Stimulated activated naive CD8-positive, alpha-beta T cell treated with anti-CD3 and anti-CD28 coated beads, Interleukin-15, Interleukin-2, amounts not matched to agents 100 ng/mL and 50 ng/mL, for 24 hours (primary cell): ENCODE data around the gene USP10.

Source experiments
- H3K27ac Mint-ChIP-seq: one replicate; pipeline ENCODE4 v1.8.0; 2021; ENCODE audit warnings: mild to moderate bottlenecking, mixed read lengths
- H3K27me3 Mint-ChIP-seq: one replicate; pipeline ENCODE4 v1.8.0; 2021; ENCODE audit warnings: mixed read lengths
- H3K36me3 Mint-ChIP-seq: one replicate; pipeline ENCODE4 v1.8.0; 2021; ENCODE audit warnings: low read depth, mixed read lengths
- H3K4me1 Mint-ChIP-seq: one replicate; pipeline ENCODE4 v1.8.0; 2021; ENCODE audit warnings: low read depth, mixed read lengths
- H3K4me3 Mint-ChIP-seq: one replicate; pipeline ENCODE4 v1.8.0; 2021; ENCODE audit warnings: mild to moderate bottlenecking, mixed read lengths
- H3K9me3 Mint-ChIP-seq: one replicate; pipeline ENCODE4 v1.8.0; 2021; ENCODE audit warnings: mixed read lengths

Gene USP10

DNA sequence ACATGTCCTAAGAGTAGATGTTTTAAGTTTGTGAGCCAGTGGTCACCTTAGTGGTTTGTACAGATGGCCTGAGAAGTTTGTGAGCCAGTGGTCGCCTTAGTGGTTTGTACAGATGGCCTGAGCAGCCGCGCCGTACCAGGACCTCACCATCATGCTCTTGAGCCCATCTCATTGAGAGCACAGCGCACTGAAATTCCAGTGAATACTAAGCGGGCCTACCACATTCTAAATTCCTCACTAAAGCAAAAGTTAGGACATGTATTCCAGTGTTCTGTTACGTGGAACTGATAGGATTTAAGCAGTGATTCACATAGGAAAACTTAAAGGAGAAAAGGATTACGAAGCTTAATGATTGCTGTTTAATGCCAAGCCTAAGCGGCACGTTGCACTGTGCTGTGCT is 3.9 kb downstream of the USP10 start:
- Mint-ChIP-seq H3K27ac (no peak overlapping the region), H3K36me3 (peaks cover 40% of the 10 kb centered on the region), H3K4me1 (peaks cover 77% of the 10 kb centered on the region), H3K4me3 (no peak overlapping the region), H3K27me3 (no peaks in the 10 kb centered on the region), H3K9me3 (no peaks in the 10 kb centered on the region)

DNA sequence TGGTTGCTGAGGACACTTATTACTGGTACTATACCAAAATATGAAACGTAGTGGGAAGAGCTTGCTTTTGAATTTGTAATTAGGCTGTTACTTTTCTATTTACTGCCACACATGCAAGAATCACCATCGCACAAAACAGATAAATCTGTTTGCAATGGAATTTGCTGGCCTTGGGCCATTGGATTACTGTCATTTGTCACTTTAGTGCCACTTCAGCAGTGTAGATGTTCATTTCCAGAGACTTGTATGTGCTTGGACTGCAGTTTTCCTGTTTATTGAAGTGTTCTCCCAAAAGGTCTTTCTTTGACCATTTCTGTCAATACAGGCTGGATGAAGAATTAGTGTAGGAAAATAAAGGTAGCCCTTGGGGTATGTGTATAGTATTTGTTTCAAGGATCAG is 4.5 kb downstream of the USP10 start:
- Mint-ChIP-seq H3K27me3 (no peaks in the 10 kb centered on the region), H3K27ac (no peak overlapping the region), H3K4me3 (no peak overlapping the region), H3K36me3 (peaks cover 45% of the 10 kb centered on the region), H3K4me1 (peaks cover 78% of the 10 kb centered on the region), H3K9me3 (no peaks in the 10 kb centered on the region)

DNA sequence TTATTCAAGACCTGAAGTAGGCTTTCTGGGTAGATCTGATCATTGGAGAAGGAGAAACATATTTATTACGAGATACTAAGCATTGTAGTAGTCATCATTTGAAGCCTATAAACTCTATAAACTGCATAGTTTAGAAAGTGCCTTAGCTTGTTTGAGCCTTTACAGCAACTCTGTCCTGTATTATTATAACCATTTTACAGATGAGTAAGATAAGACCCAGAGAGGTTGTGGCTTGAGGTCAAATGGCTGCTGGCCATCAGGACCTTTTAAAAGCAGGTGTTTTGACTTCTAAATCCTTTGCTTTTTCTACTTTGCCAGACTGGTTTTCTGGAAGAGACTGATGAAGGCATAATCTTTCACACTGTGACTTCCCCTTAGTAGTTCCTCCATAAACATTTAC is 7.1 kb downstream of the USP10 start:
- peaks cover 47% of the 10 kb centered on the region for H3K36me3 Mint-ChIP-seq
- no peaks in the 10 kb centered on the region for H3K27me3 Mint-ChIP-seq
- no peaks in the 10 kb centered on the region for H3K9me3 Mint-ChIP-seq
- H3K27ac Mint-ChIP-seq: no peak overlapping the region
- H3K4me3 Mint-ChIP-seq: no peak overlapping the region
- peaks cover 90% of the 10 kb centered on the region for H3K4me1 Mint-ChIP-seq

DNA sequence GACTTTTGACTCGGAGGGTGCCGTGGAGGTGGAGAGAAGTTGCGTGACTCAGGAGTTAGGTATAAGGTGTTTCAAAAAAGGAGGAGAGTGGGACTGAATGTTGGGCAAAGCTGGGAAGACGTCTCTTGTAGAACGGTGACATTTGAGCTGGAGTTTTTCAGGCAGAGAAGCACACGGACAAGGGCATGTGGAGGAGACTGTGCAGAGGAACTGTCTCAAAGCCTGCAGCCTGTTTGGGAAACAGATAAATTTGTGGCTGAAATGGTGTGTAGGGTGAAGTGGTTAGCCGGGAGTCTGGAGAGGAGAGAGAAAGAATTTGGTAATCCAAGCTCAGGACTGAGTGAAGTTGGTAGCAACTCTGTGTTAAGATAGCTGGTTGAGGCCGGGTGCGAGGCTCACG is 9.8 kb downstream of the USP10 start:
- Mint-ChIP-seq H3K27ac (peak overlapping the region; percentile 31), H3K27me3 (no peaks in the 10 kb centered on the region), H3K4me1 (peaks cover 95% of the 10 kb centered on the region), H3K36me3 (peaks cover 34% of the 10 kb centered on the region), H3K9me3 (no peaks in the 10 kb centered on the region), H3K4me3 (no peak overlapping the region)

DNA sequence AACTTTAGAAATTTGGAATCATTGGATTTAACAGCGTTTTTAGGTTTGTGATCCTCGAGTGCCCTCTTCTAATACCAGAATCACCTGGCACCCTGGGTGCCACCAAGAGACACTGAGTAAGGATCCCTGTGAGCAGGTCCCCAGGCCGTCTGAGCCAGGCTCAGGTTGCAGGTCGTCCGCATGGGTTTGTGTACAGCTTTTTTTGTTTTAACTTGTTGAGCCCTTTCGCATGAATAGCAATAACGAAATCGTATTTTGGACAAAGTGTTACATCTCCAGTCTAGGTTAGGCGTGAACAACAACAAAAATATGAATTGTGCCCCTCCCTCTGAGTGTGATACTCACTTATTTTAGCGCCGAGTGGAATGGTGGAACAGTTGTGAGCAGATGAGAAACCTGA is 10.9 kb downstream of the USP10 start:
- H3K4me1 Mint-ChIP-seq: peaks cover 88% of the 10 kb centered on the region
- no peak overlapping the region for H3K4me3 Mint-ChIP-seq
- peaks cover 24% of the 10 kb centered on the region for H3K36me3 Mint-ChIP-seq
- H3K27ac Mint-ChIP-seq: no peak overlapping the region
- H3K27me3 Mint-ChIP-seq: no peaks in the 10 kb centered on the region
- H3K9me3 Mint-ChIP-seq: no peaks in the 10 kb centered on the region

DNA sequence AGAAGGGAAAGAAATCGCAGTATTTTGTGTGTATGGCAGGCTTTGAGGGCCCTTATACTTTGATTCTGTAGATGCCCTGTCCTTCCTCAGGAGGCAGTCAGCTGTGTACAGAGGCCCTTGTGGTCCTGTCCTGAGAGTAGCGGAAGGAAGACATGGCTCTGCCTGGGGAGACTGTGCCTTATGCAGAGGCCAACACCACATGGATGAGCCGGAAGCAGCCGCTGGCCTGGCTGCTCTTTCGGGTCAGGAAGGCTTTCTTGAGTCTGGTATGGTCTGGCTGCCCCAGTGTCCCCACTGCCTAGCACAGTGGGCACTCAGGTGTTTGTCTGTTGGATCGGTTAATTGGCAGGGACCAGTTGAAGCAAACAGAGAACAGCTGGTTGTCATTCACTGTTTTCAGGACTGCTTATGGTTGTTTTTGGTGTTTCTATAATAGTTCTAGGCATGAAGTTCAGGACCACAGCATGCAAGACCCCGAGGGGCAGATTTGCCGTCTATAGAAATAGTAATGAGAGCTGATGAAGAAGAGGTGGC is 12.4 kb downstream of the USP10 start:
- Mint-ChIP-seq H3K9me3 (no peaks in the 10 kb centered on the region), H3K4me3 (no peak overlapping the region), H3K27me3 (no peaks in the 10 kb centered on the region), H3K4me1 (peaks cover 85% of the 10 kb centered on the region), H3K27ac (no peak overlapping the region), H3K36me3 (peaks cover 30% of the 10 kb centered on the region)

DNA sequence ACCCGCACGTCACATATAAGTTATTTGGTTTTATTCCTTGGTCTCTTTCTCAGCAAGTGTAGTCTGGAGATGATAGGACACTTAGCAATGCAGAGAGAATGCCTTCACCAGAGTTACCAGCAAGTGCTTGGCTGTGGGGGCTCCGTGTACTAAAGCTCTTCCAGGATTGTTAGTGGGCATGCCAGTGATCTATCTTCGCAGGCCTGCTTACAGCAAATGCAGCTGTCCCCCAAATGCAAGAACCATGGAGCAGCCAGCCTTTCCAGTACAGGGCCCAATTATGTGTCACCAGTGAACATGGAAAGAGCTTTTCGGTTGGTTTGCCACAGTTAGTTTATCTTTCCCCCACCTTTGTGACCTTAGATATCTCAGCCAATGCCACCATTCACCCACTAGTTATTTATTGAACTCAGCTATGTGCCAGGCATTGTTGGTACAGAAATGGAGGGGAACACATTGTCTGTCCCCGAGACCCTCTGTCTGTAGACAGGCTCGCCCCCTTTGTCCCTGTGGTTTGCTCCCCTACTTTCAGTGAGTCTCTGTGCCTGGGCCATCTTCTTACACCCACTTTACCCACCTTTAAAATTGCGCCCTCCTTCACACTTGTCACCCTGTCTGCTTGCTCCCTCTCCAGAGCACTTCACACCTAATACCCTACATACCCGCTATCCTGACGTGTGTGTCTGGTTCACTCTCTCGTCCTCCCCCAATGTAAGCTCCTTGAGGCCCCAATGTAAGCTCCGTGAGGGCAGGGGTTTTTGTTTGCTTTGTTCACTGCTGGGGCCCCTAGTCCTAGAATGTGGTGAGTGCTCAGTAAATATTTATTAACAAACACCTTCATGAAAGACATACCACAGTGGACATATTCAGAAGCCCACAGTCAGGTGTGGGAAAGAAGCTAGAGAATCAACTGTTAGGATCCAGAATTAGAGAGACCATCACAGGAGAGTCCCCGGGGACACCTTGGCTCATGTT is 13.3 kb downstream of the USP10 start:
- Mint-ChIP-seq H3K4me1 (peaks cover 85% of the 10 kb centered on the region), H3K9me3 (no peaks in the 10 kb centered on the region), H3K4me3 (no peak overlapping the region), H3K27me3 (no peaks in the 10 kb centered on the region), H3K27ac (no peak overlapping the region), H3K36me3 (peaks cover 35% of the 10 kb centered on the region)

DNA sequence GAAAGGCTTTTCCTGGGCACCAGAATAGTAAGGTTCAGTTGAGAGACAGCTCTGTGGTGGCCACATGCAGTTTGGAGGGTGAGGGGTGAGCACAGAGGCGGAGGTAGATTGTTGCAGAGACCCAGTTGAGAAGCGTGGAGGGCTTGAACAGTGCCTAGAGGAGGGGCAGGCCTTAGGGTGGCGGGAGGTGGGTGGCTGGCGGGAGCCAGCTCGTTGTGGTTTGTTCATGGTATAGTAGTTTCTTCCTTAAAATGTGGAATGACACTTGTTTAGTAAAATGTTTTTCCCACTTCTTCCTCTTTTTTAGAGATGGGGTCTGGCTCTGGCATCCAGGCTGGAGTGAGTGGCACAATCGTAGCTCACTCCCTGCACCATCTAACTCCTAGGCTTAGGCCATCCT is 14.2 kb downstream of the USP10 start:
- H3K27me3 Mint-ChIP-seq: no peaks in the 10 kb centered on the region
- H3K36me3 Mint-ChIP-seq: peaks cover 25% of the 10 kb centered on the region
- H3K9me3 Mint-ChIP-seq: no peaks in the 10 kb centered on the region
- peaks cover 79% of the 10 kb centered on the region for H3K4me1 Mint-ChIP-seq
- no peak overlapping the region for H3K27ac Mint-ChIP-seq
- no peak overlapping the region for H3K4me3 Mint-ChIP-seq

DNA sequence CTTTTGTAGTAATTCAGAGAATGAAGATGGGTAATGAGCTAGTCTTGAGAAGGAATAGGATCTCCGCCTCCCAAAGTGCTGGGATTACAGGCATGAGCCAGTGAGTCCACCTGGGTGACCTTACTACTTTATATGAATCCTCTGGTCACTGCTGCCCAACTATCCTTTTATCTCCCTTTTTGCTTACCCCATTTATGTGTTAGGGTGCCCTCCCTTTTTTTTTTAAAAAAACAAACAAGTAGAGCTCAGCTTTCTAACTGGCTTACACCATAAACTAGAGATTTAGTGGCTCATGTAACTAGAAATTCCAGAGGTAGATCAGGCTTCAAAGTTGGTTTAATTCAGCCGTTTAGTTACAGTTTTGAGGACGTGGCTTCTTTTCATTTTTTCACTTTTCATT is 15.6 kb downstream of the USP10 start:
- H3K36me3 Mint-ChIP-seq: peaks cover 22% of the 10 kb centered on the region
- H3K4me3 Mint-ChIP-seq: no peak overlapping the region
- H3K27ac Mint-ChIP-seq: no peak overlapping the region
- H3K9me3 Mint-ChIP-seq: no peaks in the 10 kb centered on the region
- peaks cover 75% of the 10 kb centered on the region for H3K4me1 Mint-ChIP-seq
- no peaks in the 10 kb centered on the region for H3K27me3 Mint-ChIP-seq

DNA sequence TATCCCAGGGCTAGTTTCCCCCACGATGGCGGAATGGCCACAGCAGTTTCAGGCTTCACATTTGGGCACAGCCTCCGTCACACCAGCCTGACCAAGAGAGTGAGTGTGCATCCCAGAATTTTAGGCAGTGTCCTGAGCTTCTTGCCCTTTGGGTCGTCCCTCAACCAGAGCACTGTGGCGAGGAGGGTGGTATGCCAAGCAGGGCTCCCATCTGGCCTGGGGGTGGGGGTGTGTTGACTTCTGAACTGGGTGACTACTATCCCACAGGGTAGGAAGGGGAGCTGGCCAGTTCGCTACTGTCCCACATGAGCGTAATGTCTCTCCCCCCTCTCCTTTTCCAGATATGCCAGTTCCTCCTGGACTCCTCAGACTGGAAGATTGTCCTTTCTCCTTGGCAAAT is 16.1 kb downstream of the USP10 start:
- H3K4me1 Mint-ChIP-seq: peaks cover 70% of the 10 kb centered on the region
- H3K4me3 Mint-ChIP-seq: no peak overlapping the region
- no peak overlapping the region for H3K27ac Mint-ChIP-seq
- no peaks in the 10 kb centered on the region for H3K9me3 Mint-ChIP-seq
- H3K36me3 Mint-ChIP-seq: peaks cover 19% of the 10 kb centered on the region
- H3K27me3 Mint-ChIP-seq: no peaks in the 10 kb centered on the region

DNA sequence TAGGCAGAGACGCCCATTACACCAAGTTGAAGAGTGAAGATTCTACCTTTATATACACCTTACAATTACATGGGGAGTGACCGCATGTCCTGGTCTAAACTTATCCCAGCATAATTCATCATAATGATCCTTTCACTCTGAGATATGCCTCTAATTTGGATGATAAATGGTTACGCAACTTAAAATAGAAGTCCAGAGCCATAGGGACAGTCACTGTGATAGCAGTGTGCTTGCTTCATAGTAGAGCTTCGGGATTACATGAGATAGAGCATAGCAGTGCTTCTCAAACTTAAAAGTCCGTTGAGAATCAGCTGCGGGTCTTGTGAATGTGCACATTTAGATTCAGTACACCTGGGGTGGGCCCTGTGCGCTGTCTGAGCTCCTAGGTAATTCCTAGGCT is 16.9 kb downstream of the USP10 start:
- Mint-ChIP-seq H3K27ac (no peak overlapping the region), H3K4me1 (peaks cover 63% of the 10 kb centered on the region), H3K36me3 (peaks cover 17% of the 10 kb centered on the region), H3K27me3 (no peaks in the 10 kb centered on the region), H3K9me3 (no peaks in the 10 kb centered on the region), H3K4me3 (no peak overlapping the region)

DNA sequence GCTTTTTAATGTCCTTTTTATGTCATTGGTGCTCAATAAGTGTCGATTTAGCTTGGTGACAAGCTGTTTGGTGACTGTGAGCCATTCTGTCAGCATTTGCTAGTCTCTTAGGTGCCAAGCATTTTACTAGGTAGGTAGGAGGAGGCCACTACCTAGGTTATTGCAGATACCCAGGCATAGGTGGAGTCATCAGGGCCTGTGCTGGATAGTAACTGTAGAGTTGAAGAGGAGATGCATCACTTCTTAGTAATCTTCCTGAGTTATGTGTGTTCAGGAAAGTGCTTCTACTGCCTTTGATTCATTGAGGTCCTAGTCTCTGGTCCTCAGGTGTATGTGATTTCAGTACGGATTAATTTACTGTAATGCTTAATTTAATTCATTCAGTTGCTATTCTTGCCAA is 17.7 kb downstream of the USP10 start:
- no peaks in the 10 kb centered on the region for H3K9me3 Mint-ChIP-seq
- no peaks in the 10 kb centered on the region for H3K27me3 Mint-ChIP-seq
- H3K4me1 Mint-ChIP-seq: peaks cover 63% of the 10 kb centered on the region
- peaks cover 24% of the 10 kb centered on the region for H3K36me3 Mint-ChIP-seq
- H3K27ac Mint-ChIP-seq: no peak overlapping the region
- no peak overlapping the region for H3K4me3 Mint-ChIP-seq

DNA sequence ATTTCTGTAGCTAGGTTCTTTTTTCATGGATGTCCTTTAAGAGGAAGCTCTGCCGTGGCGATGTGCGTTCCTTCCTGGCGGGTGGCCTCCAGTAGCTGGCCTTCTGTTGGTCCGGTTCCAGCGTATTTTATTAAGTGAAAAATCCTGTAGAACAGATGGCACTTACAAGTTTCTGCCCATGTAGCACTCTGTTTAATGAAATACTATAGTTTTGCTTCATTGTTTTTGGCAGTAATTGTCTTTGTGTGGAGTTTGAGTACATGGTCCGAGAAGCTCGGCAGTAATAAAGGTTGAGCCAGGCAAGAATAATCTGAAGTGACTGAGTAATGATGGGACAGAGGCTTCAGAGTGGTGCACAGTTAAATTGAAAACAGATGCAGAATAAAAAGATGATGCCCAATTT is 20.4 kb downstream of the USP10 start:
- peaks cover 24% of the 10 kb centered on the region for H3K36me3 Mint-ChIP-seq
- H3K27me3 Mint-ChIP-seq: no peaks in the 10 kb centered on the region
- H3K4me3 Mint-ChIP-seq: no peak overlapping the region
- H3K4me1 Mint-ChIP-seq: peaks cover 68% of the 10 kb centered on the region
- H3K9me3 Mint-ChIP-seq: no peaks in the 10 kb centered on the region
- H3K27ac Mint-ChIP-seq: no peak overlapping the region

DNA sequence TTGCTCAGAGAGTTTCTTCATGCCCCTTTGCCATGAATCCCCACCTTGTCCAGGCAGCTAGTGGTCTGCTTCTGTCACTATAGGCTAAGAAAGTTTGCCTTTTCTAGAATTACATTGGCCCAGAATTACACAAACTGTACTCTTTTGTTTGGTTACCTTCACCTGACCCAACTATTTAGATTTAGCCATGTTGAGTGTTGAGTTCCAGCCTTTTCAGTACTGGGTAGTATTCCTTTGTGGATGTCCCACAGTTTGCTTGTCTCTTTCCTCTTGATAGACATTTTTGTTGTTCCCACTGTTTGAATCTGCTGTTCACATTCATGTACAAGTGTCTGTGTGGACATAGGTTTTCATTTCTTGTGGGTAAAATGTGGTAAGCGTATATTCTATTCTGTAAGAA is 22.3 kb downstream of the USP10 start:
- no peaks in the 10 kb centered on the region for H3K27me3 Mint-ChIP-seq
- H3K4me3 Mint-ChIP-seq: no peak overlapping the region
- H3K27ac Mint-ChIP-seq: peak overlapping the region; percentile 29
- H3K4me1 Mint-ChIP-seq: peaks cover 76% of the 10 kb centered on the region
- H3K36me3 Mint-ChIP-seq: peaks cover 17% of the 10 kb centered on the region
- H3K9me3 Mint-ChIP-seq: no peaks in the 10 kb centered on the region

DNA sequence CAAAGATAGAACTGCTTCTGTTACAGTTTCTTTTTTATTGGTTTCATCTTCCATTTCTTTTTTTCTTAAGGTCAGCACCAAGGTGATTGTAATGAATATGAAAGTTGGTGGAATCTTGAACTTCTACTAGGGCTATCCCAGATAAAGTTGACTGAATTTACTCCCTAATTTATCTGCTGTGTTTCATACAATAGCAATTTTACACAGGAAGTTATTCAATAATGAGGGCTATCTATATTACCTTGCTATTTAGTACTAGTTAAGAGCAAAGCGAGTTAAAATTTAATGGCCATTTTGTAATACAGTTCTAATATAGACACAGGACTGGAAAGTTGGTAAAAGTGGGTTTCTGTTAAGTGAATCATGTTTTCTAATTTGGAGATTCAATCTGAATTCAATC is 24.1 kb downstream of the USP10 start:
- Mint-ChIP-seq H3K4me1 (peaks cover 79% of the 10 kb centered on the region), H3K27me3 (no peaks in the 10 kb centered on the region), H3K27ac (peak overlapping the region; percentile 13), H3K4me3 (peak overlapping the region; percentile 10), H3K9me3 (no peaks in the 10 kb centered on the region), H3K36me3 (peaks cover 19% of the 10 kb centered on the region)
